Fibroblast of villous mesenchyme (primary cell): ENCODE results near the gene CARMIL1. TPM values are rescaled to one million over a fixed set of nuclear protein-coding genes. Genes with fewer than 3 reads are reported as not detected.

Experiments used
- DNase-seq: peaks from one replicate; pipeline ENCODE4 v3.0.0-alpha.2; 2010; ENCODE audit warnings: low read depth
- H3K4me3 ChIP-seq: 2 replicates; pipeline ENCODE4 v1.5.1; 2011; ENCODE audit warnings: low read depth, mild to moderate bottlenecking, low read length
- small RNA-seq: library from RNA; depleted of rRNA; stranded (forward); fragments of <200 nt; gene quantifications from one replicate; pipeline ENCODE3, GENCODE V24; 2012
- total RNA-seq: library from RNA; depleted of rRNA; stranded (reverse); fragments of >200 nt; gene quantifications from 2 replicates; pipeline ENCODE4 v1.2.3, GENCODE V29; 2012
- TF ChIP-seq, protein P1 (sequence below): IDR thresholded peaks from 2 replicates; pipeline ENCODE4 v1.5.1; 2012; ENCODE audit warnings: low read depth, mild to moderate bottlenecking, low read length; ENCODE audit not compliant: insufficient read depth

The CARMIL1 gene
- total RNA-seq, 1 donor: 11.2 TPM

DNA sequence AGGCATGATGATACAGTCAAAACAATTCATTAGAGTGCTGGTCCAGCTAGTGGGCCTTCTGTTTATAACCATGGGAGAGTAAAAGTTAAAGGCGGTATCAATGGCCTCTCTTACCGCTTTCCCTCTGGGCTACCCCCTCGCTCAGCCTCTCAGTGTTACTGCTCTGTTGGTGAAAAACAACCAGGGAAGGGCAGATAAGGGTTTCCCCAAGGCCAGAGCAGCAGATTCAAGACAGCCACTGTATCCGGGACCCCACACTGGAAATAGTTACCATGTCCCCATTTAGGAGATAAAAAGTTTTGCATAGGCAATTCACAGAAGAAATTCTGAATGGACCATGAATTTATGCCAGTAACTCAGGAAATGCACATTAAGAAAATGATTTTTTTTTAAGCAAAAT, 386.3 kb downstream of the CARMIL1 start:
- no peak overlapping the region for H3K4me3 ChIP-seq
- DNase-seq: no peak
- TF ChIP-seq, protein P1, sequence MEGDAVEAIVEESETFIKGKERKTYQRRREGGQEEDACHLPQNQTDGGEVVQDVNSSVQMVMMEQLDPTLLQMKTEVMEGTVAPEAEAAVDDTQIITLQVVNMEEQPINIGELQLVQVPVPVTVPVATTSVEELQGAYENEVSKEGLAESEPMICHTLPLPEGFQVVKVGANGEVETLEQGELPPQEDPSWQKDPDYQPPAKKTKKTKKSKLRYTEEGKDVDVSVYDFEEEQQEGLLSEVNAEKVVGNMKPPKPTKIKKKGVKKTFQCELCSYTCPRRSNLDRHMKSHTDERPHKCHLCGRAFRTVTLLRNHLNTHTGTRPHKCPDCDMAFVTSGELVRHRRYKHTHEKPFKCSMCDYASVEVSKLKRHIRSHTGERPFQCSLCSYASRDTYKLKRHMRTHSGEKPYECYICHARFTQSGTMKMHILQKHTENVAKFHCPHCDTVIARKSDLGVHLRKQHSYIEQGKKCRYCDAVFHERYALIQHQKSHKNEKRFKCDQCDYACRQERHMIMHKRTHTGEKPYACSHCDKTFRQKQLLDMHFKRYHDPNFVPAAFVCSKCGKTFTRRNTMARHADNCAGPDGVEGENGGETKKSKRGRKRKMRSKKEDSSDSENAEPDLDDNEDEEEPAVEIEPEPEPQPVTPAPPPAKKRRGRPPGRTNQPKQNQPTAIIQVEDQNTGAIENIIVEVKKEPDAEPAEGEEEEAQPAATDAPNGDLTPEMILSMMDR: no peak

- DNase-seq: no peak
- H3K4me3 ChIP-seq: no peak overlapping the region
- TF ChIP-seq, protein P1: no peak
Measured at GRCh38 chr6:25669413-25669812, 390.2 kb downstream of the CARMIL1 start.

Small RNA genes within 50 kb of the gene (small RNA-seq; reads per million reads assigned to genes)
- gene RF00019 (not detected), gene RNU6-987P (not detected)
